ENCODE data around the gene EEFSEC.

EEFSEC gene

DNA sequence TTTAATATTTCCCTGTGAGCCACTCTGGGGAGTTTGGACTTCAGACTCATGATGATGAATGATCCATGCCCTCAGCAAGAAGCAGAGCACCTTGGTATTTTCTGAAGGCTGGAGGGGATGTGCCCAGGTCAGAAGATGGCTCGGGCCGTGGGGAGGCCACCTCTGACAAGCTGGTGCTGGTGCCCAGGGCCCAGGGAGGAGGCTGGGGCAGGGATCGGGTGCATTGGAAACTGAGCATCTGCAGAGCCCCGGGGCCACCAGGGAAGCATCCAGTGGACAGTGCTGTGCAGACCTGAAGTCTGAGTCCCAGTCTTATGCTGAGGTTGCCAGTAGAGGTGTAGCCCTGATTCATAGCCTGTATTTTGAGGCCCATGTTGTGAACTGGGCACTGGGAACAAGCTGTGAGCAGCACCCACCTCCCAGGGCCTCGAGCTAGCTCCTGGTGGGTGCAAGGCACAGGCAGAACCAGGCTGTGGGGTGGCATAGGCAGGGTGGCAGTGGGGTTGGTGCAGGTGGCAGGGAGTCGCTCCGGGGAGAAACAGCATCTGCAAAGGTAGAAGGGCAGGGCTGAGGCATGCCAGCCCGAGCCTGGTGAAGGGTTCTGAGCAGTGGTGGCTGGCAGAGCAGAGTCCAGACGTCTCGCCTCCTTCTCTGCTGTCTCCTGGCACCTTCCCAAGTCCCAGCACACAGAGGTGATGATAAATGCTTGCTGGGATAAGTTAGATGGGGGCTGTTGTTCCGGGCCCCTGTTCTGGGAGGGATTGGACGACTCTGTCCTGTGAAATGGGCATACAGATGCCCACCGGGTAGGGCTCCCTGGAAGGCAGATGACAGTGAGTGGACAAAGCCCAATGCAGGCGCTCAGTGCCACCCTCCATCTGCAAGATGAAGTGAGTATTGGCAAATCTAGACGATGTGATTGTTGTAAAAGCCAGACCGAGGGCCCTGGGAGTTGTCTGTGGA lies 302.8 kb downstream of the EEFSEC start:
- no peak for DNase-seq
- no peak overlapping the region for H3K4me3 ChIP-seq (ENCODE audit: low read length)
- no peaks in the 10 kb centered on the region for H3F3A ChIP-seq (ENCODE audit: insufficient read depth, low read length)
- H3K79me2 ChIP-seq (ENCODE audit: low read length), result no peaks in the 10 kb centered on the region
- H3K9ac ChIP-seq (ENCODE audit: low read length), result no peak overlapping the region
- H3K36me3 ChIP-seq (replicated peaks; ENCODE audit: insufficient read depth, low read length), result no peaks in the 10 kb centered on the region
- no peaks in the 10 kb centered on the region for H3K9me2 ChIP-seq (replicated peaks; ENCODE audit: insufficient read depth, low read length)
- H2AFZ ChIP-seq (ENCODE audit: low read length), result no peak overlapping the region
- H3K27me3 ChIP-seq (replicated peaks; ENCODE audit: insufficient read depth, low read length), result peaks cover 95% of the 10 kb centered on the region
- no peaks in the 10 kb centered on the region for H3K4me1 ChIP-seq (ENCODE audit: low read length)
- no peak overlapping the region for H3K27ac ChIP-seq (ENCODE audit: low read length)
- H3K9me3 ChIP-seq (replicated peaks; ENCODE audit: insufficient read depth, low read length), result no peaks in the 10 kb centered on the region
- no peaks in the 10 kb centered on the region for H4K20me1 ChIP-seq (ENCODE audit: insufficient read depth, low read length)
- no peak for TF ChIP-seq EZH2phosphoT487 (IDR thresholded peaks at IDR 0.05; ENCODE audit: low read length)
- no peak for TF ChIP-seq EZH2 (optimal IDR thresholded peaks at IDR 0.05; ENCODE audit: low read depth, low read length)
- TF ChIP-seq, protein P1, sequence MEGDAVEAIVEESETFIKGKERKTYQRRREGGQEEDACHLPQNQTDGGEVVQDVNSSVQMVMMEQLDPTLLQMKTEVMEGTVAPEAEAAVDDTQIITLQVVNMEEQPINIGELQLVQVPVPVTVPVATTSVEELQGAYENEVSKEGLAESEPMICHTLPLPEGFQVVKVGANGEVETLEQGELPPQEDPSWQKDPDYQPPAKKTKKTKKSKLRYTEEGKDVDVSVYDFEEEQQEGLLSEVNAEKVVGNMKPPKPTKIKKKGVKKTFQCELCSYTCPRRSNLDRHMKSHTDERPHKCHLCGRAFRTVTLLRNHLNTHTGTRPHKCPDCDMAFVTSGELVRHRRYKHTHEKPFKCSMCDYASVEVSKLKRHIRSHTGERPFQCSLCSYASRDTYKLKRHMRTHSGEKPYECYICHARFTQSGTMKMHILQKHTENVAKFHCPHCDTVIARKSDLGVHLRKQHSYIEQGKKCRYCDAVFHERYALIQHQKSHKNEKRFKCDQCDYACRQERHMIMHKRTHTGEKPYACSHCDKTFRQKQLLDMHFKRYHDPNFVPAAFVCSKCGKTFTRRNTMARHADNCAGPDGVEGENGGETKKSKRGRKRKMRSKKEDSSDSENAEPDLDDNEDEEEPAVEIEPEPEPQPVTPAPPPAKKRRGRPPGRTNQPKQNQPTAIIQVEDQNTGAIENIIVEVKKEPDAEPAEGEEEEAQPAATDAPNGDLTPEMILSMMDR (IDR thresholded peaks at IDR 0.05; ENCODE audit: low read length), result no peak
- no peak overlapping the region for H3K4me2 ChIP-seq (ENCODE audit: low read depth, low read length)

DNA sequence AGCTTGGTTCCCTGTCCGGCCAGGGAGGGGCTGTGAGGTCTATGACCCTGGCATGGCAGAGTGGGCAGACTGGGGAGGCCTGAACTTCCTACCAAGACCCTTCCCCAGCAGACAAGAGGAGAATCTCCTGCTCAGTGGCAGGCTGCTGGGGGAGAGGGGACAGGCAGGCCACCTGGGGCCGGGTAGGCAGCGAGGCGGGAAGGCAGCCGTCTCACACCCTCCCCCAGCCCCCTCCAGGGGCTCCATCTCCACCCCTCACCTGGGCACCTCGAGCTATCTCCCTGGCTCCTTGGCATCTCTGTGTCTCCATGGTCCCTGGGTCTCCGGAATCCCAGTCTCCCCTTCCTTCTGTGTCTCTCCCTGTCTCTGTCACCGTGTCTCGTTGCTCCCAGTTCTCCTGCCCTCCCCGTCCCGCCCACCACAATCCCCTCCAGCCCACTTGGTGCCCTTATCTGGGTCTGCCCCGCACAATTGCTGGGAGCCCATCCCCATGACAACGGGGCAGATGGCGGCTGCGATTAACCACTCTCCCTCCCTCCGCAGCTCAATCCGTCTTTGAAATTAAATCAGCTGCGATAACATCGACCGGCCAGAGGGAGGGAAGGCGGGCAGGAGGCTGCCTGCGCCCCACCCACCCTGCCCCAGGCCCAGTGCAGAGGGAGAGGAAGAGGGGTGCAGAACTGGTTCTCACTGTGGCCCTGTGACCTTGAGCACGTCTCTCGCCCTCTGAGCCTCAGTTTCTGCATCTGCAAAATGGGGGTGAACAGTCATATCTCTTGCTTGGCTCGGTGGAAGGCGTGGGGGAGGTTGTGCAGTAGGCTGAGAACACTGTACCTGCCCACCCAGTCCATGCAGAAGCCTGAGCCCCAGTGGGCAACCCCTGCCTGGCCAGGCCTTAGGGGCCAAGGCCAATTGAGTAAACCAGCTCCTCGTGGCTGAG lies 303.8 kb downstream of the EEFSEC start:
- no peaks in the 10 kb centered on the region for H3K36me3 ChIP-seq (replicated peaks; ENCODE audit: insufficient read depth, low read length)
- no peak overlapping the region for H3K4me2 ChIP-seq (ENCODE audit: low read depth, low read length)
- no peaks in the 10 kb centered on the region for H3K9me2 ChIP-seq (replicated peaks; ENCODE audit: insufficient read depth, low read length)
- no peak overlapping the region for H3K4me3 ChIP-seq (ENCODE audit: low read length)
- peaks cover 95% of the 10 kb centered on the region for H3K27me3 ChIP-seq (replicated peaks; ENCODE audit: insufficient read depth, low read length)
- H2AFZ ChIP-seq (ENCODE audit: low read length), result no peak overlapping the region
- DNase-seq, result no peak
- H3K9ac ChIP-seq (ENCODE audit: low read length), result no peak overlapping the region
- no peaks in the 10 kb centered on the region for H3K79me2 ChIP-seq (ENCODE audit: low read length)
- H3K4me1 ChIP-seq (ENCODE audit: low read length), result no peaks in the 10 kb centered on the region
- no peaks in the 10 kb centered on the region for H3F3A ChIP-seq (ENCODE audit: insufficient read depth, low read length)
- no peaks in the 10 kb centered on the region for H3K9me3 ChIP-seq (replicated peaks; ENCODE audit: insufficient read depth, low read length)
- H4K20me1 ChIP-seq (ENCODE audit: insufficient read depth, low read length), result no peaks in the 10 kb centered on the region
- TF ChIP-seq, protein P1 (IDR thresholded peaks at IDR 0.05; ENCODE audit: low read length), result no peak
- TF ChIP-seq EZH2phosphoT487 (IDR thresholded peaks at IDR 0.05; ENCODE audit: low read length), result no peak
- no peak for TF ChIP-seq EZH2 (optimal IDR thresholded peaks at IDR 0.05; ENCODE audit: low read depth, low read length)
- H3K27ac ChIP-seq (ENCODE audit: low read length), result no peak overlapping the region

DNA sequence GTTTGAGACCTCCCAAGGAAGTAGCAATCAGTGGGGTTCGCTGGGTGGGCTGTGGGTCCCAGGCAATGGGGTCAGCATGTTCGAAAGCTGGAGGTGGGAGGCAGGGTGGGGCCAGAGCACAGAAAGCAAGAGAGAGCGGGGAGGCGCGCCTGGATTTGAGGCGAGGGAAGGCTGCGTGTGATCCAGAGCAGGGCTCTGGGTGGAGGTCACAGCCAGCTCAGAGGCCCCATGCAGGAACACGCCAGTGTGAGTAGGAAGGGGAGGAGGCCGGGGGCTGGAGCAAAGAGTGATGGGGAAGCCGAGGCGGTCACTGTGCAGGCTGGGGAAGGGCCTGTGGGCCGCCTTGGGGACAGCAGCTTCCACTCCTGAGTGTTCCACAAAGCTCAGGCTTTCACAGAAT lies 304.7 kb downstream of the EEFSEC start:
- Histone ChIP-seq H3K27ac (ENCODE audit: low read length) (no peak overlapping the region), H2AFZ (ENCODE audit: low read length) (no peak overlapping the region), H3K9me2 (replicated peaks; ENCODE audit: insufficient read depth, low read length) (no peaks in the 10 kb centered on the region), H3K4me2 (ENCODE audit: low read depth, low read length) (no peak overlapping the region), H3K79me2 (ENCODE audit: low read length) (no peaks in the 10 kb centered on the region), H3K9ac (ENCODE audit: low read length) (no peak overlapping the region), H3K27me3 (replicated peaks; ENCODE audit: insufficient read depth, low read length) (peaks cover 95% of the 10 kb centered on the region), H3K4me3 (ENCODE audit: low read length) (no peak overlapping the region), H3K9me3 (replicated peaks; ENCODE audit: insufficient read depth, low read length) (no peaks in the 10 kb centered on the region), H3K4me1 (ENCODE audit: low read length) (no peaks in the 10 kb centered on the region), H4K20me1 (ENCODE audit: insufficient read depth, low read length) (no peaks in the 10 kb centered on the region), H3K36me3 (replicated peaks; ENCODE audit: insufficient read depth, low read length) (no peaks in the 10 kb centered on the region), H3F3A (ENCODE audit: insufficient read depth, low read length) (no peaks in the 10 kb centered on the region)
- TF ChIP-seq, protein P1 (IDR thresholded peaks at IDR 0.05; ENCODE audit: low read length), result no peak
- no peak for TF ChIP-seq EZH2phosphoT487 (IDR thresholded peaks at IDR 0.05; ENCODE audit: low read length)
- DNase-seq, result no peak

Data from MM.1S (cell line).